ENCODE results near the gene ZNRF1. TPM values are rescaled to one million over a fixed set of nuclear protein-coding genes. Genes with fewer than 3 reads are reported as not detected.
"Not testable (repeated sequence)": the region's sequence is repeated elsewhere in the genome, so short reads cannot be mapped to it uniquely, and the experiment has no call there.

The ZNRF1 gene
- total RNA-seq, 1 donor from 2014 or later, result 2.8 TPM

- ChIA-PET CTCF (no interaction called here), POLR2A (no interaction called here)
- TF ChIP-seq CTCF (IDR thresholded peaks at IDR 0.05), result no peak
- H3K27me3 Mint-ChIP-seq, result peaks cover 2% of the 10 kb centered on the region
- peaks cover 15% of the 10 kb centered on the region for H3K9me3 Mint-ChIP-seq
- no peak overlapping the region for H3K27ac Mint-ChIP-seq
- H3K4me1 Mint-ChIP-seq, result peaks cover 8% of the 10 kb centered on the region
- no peak for DNase-seq
- intact Hi-C loops (cut with micrococcal nuclease), result no loop called here
- H3K36me3 Mint-ChIP-seq (ENCODE audit: low read depth), result peaks cover 7% of the 10 kb centered on the region
- no peak for ATAC-seq (ENCODE audit: low read depth)
- H3K4me3 Mint-ChIP-seq, result no peak overlapping the region
Observed at GRCh38 chr16:75024182-75024581, 25.4 kb downstream of the ZNRF1 start.

- Mint-ChIP-seq H3K9me3 (peaks cover 15% of the 10 kb centered on the region), H3K27ac (no peak overlapping the region), H3K36me3 (ENCODE audit: low read depth) (peaks cover 7% of the 10 kb centered on the region), H3K4me1 (peaks cover 8% of the 10 kb centered on the region), H3K4me3 (no peak overlapping the region), H3K27me3 (peaks cover 2% of the 10 kb centered on the region)
- TF ChIP-seq CTCF (IDR thresholded peaks at IDR 0.05), result no peak
- intact Hi-C loops (cut with micrococcal nuclease), result no loop called here
- no peak for ATAC-seq (ENCODE audit: low read depth)
- ChIA-PET CTCF (no interaction called here), POLR2A (no interaction called here)
- DNase-seq, result no peak
Observed at GRCh38 chr16:75024594-75024993, 25.8 kb downstream of the ZNRF1 start.

GRCh38 chr16:75025761-75026160, 26.9 kb downstream of the ZNRF1 start:
- ChIA-PET POLR2A (interaction anchor here (0.7 kb wide), 1 partner anchor 33 kb away, joined by 4 read pairs; no protein-coding TSS in a partner anchor), CTCF (no interaction called here)
- Mint-ChIP-seq H3K4me3 (no peak overlapping the region), H3K36me3 (ENCODE audit: low read depth) (peaks cover 7% of the 10 kb centered on the region), H3K27ac (no peak overlapping the region), H3K27me3 (peaks cover 2% of the 10 kb centered on the region), H3K9me3 (peaks cover 14% of the 10 kb centered on the region), H3K4me1 (peaks cover 8% of the 10 kb centered on the region)
- intact Hi-C loops (cut with micrococcal nuclease), result no loop called here
- ATAC-seq (ENCODE audit: low read depth) (no peak), DNase-seq (no peak)
- TF ChIP-seq CTCF (IDR thresholded peaks at IDR 0.05), result no peak

GRCh38 chr16:75026239-75026891, 27.5 kb downstream of the ZNRF1 start:
- H3K9me3 Mint-ChIP-seq; DNase-seq; H3K4me1 Mint-ChIP-seq; H3K27ac Mint-ChIP-seq; H3K36me3 Mint-ChIP-seq (ENCODE audit: low read depth); intact Hi-C loops (cut with micrococcal nuclease); H3K4me3 Mint-ChIP-seq; ATAC-seq (ENCODE audit: low read depth); H3K27me3 Mint-ChIP-seq; CTCF ChIA-PET: not testable (repeated sequence)
- POLR2A ChIA-PET, result interaction anchor here (0.7 kb wide), 1 partner anchor 34 kb away, joined by 4 read pairs; no protein-coding TSS in a partner anchor

GRCh38 chr16:75026892-75027391, 28.1 kb downstream of the ZNRF1 start:
- TF ChIP-seq CTCF (IDR thresholded peaks at IDR 0.05), result no peak
- Mint-ChIP-seq H3K4me1 (peaks cover 8% of the 10 kb centered on the region), H3K4me3 (no peak overlapping the region), H3K27ac (no peak overlapping the region), H3K9me3 (peaks cover 4% of the 10 kb centered on the region), H3K36me3 (ENCODE audit: low read depth) (peaks cover under 1% of the 10 kb centered on the region), H3K27me3 (no peaks in the 10 kb centered on the region)
- no peak for DNase-seq
- intact Hi-C loops (cut with micrococcal nuclease), result no loop called here
- CTCF ChIA-PET, result no interaction called here
- ATAC-seq (ENCODE audit: low read depth), result no peak
- POLR2A ChIA-PET, result no interaction called here

Measured in activated B cell treated with CpG ODN at 0.5 μM for 24 hours (primary cell).